ENCODE measurements around the gene PPP1R3E. TPM values are rescaled to one million over a fixed set of nuclear protein-coding genes. Genes with fewer than 3 reads are reported as not detected.

PPP1R3E gene
- total and polyA plus RNA-seq, 2 of the 13 experiments (the other 11 are each of a cell fraction or from before 2014, with no cell fraction given), result 16.5 to 26.5 TPM

DNA sequence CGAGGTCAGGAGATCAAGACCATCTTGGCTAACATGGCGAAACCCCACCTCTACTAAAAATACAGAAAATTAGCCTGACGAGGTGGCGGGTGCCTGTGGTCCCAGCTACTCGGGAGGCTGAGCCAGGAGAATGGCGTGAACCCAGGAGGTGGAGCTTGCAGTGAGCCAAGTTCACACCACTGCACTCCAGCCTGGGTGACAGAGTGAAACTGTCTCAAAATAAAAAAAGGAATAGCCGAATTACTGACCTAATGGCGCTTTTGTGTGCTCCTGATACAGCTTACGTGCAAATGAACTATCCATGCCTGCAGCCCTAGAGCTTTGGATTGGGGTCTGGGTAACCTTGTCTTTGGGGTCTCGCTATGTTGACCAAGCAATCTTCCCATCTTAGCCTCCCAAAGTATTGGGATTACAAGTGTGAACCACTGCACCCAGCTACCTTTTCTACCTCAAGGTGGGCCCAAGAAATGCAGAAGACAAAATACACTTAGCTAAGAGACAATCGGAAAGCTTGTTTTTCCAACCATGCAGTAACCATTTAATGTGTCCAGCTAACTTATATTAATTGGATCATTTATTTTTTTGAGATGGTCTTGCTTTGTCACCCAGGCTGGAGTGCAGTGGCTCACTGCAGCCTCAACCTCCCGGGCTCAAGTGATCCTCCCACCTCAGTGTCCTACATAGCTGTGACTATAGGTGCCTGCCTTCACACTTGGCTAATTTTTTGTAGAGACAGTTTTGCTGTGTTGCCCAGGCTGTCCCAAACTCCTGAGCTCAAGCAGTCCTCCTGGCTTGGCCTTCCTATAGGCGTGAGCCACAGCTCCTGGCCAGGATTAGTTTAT lies 24.1 kb upstream of the PPP1R3E start (continued):
- TF ChIP-seq, protein P1, sequence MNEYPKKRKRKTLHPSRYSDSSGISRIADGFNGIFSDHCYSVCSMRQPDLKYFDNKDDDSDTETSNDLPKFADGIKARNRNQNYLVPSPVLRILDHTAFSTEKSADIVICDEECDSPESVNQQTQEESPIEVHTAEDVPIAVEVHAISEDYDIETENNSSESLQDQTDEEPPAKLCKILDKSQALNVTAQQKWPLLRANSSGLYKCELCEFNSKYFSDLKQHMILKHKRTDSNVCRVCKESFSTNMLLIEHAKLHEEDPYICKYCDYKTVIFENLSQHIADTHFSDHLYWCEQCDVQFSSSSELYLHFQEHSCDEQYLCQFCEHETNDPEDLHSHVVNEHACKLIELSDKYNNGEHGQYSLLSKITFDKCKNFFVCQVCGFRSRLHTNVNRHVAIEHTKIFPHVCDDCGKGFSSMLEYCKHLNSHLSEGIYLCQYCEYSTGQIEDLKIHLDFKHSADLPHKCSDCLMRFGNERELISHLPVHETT (CRISPR knock-in tag; conservative IDR thresholded peaks at IDR 0.05), result no peak
- no peak for TF ChIP-seq SRSF1 (optimal IDR thresholded peaks at IDR 0.05; ENCODE audit: low read depth, low read length)
- TF ChIP-seq ZNF713 (CRISPR knock-in tag; IDR thresholded peaks at IDR 0.05), result no peak
- TF ChIP-seq, protein P2, sequence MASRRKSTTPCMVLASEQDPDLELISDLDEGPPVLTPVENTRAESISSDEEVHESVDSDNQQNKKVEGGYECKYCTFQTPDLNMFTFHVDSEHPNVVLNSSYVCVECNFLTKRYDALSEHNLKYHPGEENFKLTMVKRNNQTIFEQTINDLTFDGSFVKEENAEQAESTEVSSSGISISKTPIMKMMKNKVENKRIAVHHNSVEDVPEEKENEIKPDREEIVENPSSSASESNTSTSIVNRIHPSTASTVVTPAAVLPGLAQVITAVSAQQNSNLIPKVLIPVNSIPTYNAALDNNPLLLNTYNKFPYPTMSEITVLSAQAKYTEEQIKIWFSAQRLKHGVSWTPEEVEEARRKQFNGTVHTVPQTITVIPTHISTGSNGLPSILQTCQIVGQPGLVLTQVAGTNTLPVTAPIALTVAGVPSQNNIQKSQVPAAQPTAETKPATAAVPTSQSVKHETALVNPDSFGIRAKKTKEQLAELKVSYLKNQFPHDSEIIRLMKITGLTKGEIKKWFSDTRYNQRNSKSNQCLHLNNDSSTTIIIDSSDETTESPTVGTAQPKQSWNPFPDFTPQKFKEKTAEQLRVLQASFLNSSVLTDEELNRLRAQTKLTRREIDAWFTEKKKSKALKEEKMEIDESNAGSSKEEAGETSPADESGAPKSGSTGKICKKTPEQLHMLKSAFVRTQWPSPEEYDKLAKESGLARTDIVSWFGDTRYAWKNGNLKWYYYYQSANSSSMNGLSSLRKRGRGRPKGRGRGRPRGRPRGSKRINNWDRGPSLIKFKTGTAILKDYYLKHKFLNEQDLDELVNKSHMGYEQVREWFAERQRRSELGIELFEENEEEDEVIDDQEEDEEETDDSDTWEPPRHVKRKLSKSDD (CRISPR knock-in tag; IDR thresholded peaks at IDR 0.05; ENCODE audit: low read depth), result no peak
- TF ChIP-seq, protein P3, sequence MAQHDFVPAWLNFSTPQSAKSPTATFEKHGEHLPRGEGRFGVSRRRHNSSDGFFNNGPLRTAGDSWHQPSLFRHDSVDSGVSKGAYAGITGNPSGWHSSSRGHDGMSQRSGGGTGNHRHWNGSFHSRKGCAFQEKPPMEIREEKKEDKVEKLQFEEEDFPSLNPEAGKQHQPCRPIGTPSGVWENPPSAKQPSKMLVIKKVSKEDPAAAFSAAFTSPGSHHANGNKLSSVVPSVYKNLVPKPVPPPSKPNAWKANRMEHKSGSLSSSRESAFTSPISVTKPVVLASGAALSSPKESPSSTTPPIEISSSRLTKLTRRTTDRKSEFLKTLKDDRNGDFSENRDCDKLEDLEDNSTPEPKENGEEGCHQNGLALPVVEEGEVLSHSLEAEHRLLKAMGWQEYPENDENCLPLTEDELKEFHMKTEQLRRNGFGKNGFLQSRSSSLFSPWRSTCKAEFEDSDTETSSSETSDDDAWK (CRISPR knock-in tag; IDR thresholded peaks at IDR 0.05), result no peak
- TF ChIP-seq SALL1 (CRISPR knock-in tag; IDR thresholded peaks at IDR 0.05), result no peak
- no peak for TF ChIP-seq RORA (CRISPR knock-in tag; IDR thresholded peaks at IDR 0.05)
- TF ChIP-seq, protein P4, sequence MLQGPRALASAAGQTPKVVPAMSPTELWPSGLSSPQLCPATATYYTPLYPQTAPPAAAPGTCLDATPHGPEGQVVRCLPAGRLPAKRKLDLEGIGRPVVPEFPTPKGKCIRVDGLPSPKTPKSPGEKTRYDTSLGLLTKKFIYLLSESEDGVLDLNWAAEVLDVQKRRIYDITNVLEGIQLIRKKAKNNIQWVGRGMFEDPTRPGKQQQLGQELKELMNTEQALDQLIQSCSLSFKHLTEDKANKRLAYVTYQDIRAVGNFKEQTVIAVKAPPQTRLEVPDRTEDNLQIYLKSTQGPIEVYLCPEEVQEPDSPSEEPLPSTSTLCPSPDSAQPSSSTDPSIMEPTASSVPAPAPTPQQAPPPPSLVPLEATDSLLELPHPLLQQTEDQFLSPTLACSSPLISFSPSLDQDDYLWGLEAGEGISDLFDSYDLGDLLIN (CRISPR knock-in tag; IDR thresholded peaks at IDR 0.05; ENCODE audit: borderline replicate concordance), result no peak
- TF ChIP-seq SMAD1 (CRISPR knock-in tag; IDR thresholded peaks at IDR 0.05; ENCODE audit: borderline replicate concordance, low read depth), result 0 out of 2 replicates have a peak, but pooled peaks have one; percentile 54
- TF ChIP-seq ZSCAN31 (CRISPR knock-in tag; IDR thresholded peaks at IDR 0.05; ENCODE audit: low read depth), result no peak
- TF ChIP-seq, protein P5, sequence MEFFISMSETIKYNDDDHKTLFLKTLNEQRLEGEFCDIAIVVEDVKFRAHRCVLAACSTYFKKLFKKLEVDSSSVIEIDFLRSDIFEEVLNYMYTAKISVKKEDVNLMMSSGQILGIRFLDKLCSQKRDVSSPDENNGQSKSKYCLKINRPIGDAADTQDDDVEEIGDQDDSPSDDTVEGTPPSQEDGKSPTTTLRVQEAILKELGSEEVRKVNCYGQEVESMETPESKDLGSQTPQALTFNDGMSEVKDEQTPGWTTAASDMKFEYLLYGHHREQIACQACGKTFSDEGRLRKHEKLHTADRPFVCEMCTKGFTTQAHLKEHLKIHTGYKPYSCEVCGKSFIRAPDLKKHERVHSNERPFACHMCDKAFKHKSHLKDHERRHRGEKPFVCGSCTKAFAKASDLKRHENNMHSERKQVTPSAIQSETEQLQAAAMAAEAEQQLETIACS (CRISPR knock-in tag; IDR thresholded peaks at IDR 0.05), result no peak
- TF ChIP-seq NFKB2 (CRISPR knock-in tag; IDR thresholded peaks at IDR 0.05; ENCODE audit: borderline replicate concordance), result peak; percentile 45
- no peak for TF ChIP-seq FOXA3 (CRISPR knock-in tag; IDR thresholded peaks at IDR 0.05)
- no peak for TF ChIP-seq TARDBP (CRISPR knock-in tag; IDR thresholded peaks at IDR 0.05)
- TF ChIP-seq ZBTB8A (CRISPR knock-in tag; IDR thresholded peaks at IDR 0.05; ENCODE audit: borderline replicate concordance, low read depth), result no peak
- TF ChIP-seq ZNF484 (CRISPR knock-in tag; IDR thresholded peaks at IDR 0.05; ENCODE audit: borderline replicate concordance, low read depth), result no peak
- TF ChIP-seq ZNF446 (CRISPR knock-in tag; IDR thresholded peaks at IDR 0.05), result no peak
- TF ChIP-seq, protein P6, sequence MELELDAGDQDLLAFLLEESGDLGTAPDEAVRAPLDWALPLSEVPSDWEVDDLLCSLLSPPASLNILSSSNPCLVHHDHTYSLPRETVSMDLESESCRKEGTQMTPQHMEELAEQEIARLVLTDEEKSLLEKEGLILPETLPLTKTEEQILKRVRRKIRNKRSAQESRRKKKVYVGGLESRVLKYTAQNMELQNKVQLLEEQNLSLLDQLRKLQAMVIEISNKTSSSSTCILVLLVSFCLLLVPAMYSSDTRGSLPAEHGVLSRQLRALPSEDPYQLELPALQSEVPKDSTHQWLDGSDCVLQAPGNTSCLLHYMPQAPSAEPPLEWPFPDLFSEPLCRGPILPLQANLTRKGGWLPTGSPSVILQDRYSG (CRISPR knock-in tag; IDR thresholded peaks at IDR 0.05), result 0 out of 2 replicates have a peak, but pooled peaks have one; percentile 48
- TF ChIP-seq ATF1 (CRISPR knock-in tag; IDR thresholded peaks at IDR 0.05), result no peak
